ENCODE results near the gene ISG20L2. TPM values are rescaled to one million over a fixed set of nuclear protein-coding genes. Genes with fewer than 3 reads are reported as not detected.

ISG20L2 gene
- total and polyA plus RNA-seq, 2 experiments from 2014 or later, result 23.1 to 34.9 TPM

- TF ChIP-seq ZNF462 (CRISPR knock-in tag; IDR thresholded peaks at IDR 0.05), result no peak
Observed at GRCh38 chr1:156711011-156711817, 17.4 kb downstream of the ISG20L2 start (continued).

GRCh38 chr1:156709757-156710489 lies 18.6 kb downstream of the ISG20L2 start:
- H3K9me3 Mint-ChIP-seq, result no peaks in the 10 kb centered on the region
- H4K20me1 ChIP-seq (replicated peaks; ENCODE audit: insufficient read depth), result no peaks in the 10 kb centered on the region
- H3K4me3 Mint-ChIP-seq, result no peak overlapping the region; the same call in 2 of the 3 replicates
- no peak overlapping the region for H2AFZ ChIP-seq
- H3K27ac ChIP-seq (ENCODE audit: low read depth), result no peak overlapping the region
- H3K4me3 ChIP-seq, result no peak overlapping the region; the same call in 1 of the 2 replicates
- DNase-seq (ENCODE audit: low spot score) (no peak), ATAC-seq (no peak)
- no peaks in the 10 kb centered on the region for H3K36me3 Mint-ChIP-seq (ENCODE audit: low read depth)
- H3F3A ChIP-seq (replicated peaks; ENCODE audit: low read depth), result peaks cover 29% of the 10 kb centered on the region
- no peaks in the 10 kb centered on the region for H3K9me2 ChIP-seq (ENCODE audit: insufficient read depth)
- no peaks in the 10 kb centered on the region for H3K79me2 ChIP-seq (replicated peaks; ENCODE audit: insufficient read depth)
- peaks cover 61% of the 10 kb centered on the region for H3K4me1 ChIP-seq (ENCODE audit: insufficient read depth)
- H3K27ac Mint-ChIP-seq, result no peak overlapping the region
- no peaks in the 10 kb centered on the region for H3K36me3 ChIP-seq (ENCODE audit: insufficient read depth)
- TF ChIP-seq POLR2AphosphoS5 (IDR thresholded peaks at IDR 0.05; ENCODE audit: low read depth), result no peak
- no peak for TF ChIP-seq ETS1 (IDR thresholded peaks at IDR 0.05)
- TF ChIP-seq EZH2 (IDR thresholded peaks at IDR 0.05; ENCODE audit: low read depth, unreplicated experiment), result no peak
- peak overlapping the region; percentile 92 for H3K4me2 ChIP-seq
- peaks cover 13% of the 10 kb centered on the region for H3K27me3 Mint-ChIP-seq (ENCODE audit: insufficient read depth, low read depth, poor library complexity)
- peaks cover 57% of the 10 kb centered on the region for H3K4me1 Mint-ChIP-seq
- H3K27me3 ChIP-seq (ENCODE audit: insufficient read depth), result peaks cover 9% of the 10 kb centered on the region

All from GM23338 (cell line).